Measurements from ENCODE around the gene KDM4B.

DNA sequence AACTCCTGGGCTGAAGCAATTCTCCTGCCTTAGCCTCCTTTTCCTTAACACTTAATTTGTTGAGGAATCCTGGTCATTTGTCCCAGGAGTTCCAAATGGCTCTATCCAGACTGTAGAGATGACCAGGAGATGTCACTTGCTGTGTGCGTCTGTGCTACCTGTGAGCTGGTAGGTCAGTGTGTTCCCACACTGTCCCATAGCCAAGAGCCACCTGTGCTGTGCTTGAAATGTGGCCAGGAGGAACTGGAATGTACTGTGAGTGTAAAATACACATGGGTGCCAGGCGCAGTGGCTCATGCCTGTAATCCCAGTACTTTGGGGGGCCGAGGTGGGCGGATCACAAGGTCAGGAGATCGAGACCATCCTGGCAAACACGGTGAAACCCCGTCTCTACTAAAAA lies 29.4 kb upstream of the KDM4B start:
- TF ChIP-seq, protein P1, sequence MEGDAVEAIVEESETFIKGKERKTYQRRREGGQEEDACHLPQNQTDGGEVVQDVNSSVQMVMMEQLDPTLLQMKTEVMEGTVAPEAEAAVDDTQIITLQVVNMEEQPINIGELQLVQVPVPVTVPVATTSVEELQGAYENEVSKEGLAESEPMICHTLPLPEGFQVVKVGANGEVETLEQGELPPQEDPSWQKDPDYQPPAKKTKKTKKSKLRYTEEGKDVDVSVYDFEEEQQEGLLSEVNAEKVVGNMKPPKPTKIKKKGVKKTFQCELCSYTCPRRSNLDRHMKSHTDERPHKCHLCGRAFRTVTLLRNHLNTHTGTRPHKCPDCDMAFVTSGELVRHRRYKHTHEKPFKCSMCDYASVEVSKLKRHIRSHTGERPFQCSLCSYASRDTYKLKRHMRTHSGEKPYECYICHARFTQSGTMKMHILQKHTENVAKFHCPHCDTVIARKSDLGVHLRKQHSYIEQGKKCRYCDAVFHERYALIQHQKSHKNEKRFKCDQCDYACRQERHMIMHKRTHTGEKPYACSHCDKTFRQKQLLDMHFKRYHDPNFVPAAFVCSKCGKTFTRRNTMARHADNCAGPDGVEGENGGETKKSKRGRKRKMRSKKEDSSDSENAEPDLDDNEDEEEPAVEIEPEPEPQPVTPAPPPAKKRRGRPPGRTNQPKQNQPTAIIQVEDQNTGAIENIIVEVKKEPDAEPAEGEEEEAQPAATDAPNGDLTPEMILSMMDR (IDR thresholded peaks at IDR 0.05; ENCODE audit: borderline replicate concordance, extremely low read depth, low read length, poor library complexity, severe bottlenecking): no peak
- TF ChIP-seq EZH2 (IDR thresholded peaks at IDR 0.05; ENCODE audit: borderline replicate concordance, low read depth, low read length, severe bottlenecking): no peak

Data from DND-41 (cell line).